ENCODE results near the gene CACNG4. TPM values are rescaled to one million over a fixed set of nuclear protein-coding genes. Genes with fewer than 3 reads are reported as not detected.

Gene CACNG4
- polyA plus RNA-seq, 1 donor: 5.1 TPM

DNA sequence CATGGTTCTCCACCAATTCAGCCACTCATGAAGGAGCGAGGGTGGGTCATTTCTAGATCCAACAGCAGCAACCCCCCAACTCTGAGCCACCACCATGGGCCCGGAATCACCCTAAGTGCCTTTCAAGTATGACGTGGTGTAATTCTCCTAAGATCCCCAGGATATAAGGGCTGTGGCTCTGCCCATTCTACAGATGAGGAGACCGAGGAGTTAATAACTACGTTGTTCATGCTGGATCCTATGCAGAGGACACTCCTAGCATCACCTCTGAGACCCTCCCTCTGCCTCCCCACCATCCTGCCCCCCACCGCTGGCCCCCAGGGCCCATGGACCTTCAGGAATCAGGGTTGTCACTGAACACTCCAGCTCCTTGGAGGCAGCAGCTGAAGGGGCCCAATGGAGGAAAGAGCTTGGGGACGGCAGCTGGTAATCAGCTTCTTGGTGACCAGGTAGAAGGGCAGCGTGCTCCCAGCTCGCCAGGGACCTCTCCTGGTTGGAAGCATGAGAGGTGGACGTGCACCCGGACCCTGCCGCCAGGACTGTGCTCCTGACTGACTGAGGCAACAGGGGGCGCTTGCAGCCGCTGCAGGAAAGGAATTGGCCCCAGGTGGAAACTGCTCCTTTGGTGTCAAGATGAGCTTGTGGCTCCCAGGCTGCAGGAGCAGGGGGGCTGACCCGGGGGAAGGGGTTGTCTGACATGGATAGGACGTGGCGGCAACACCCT lies 51.7 kb downstream of the CACNG4 start:
- H3K27ac ChIP-seq (ENCODE audit: low read length): no peak overlapping the region
- no peaks in the 10 kb centered on the region for H3K36me3 ChIP-seq (ENCODE audit: control insufficient read depth, insufficient read depth, low read length)
- no peak for DNase-seq
- H3K4me3 ChIP-seq (ENCODE audit: low read length): no peak overlapping the region
- no CpG with 5 or more reads among the region's 17 CpGs for WGBS (ENCODE audit: insufficient coverage, low lambda C conversion rate)
- no peaks in the 10 kb centered on the region for H3K27me3 ChIP-seq (ENCODE audit: control insufficient read depth, insufficient read depth, low read length)
- no peaks in the 10 kb centered on the region for H3K4me1 ChIP-seq (ENCODE audit: control insufficient read depth, insufficient read depth, low read length)
- no peaks in the 10 kb centered on the region for H3K9me3 ChIP-seq (ENCODE audit: control insufficient read depth, low read depth, low read length)

DNA sequence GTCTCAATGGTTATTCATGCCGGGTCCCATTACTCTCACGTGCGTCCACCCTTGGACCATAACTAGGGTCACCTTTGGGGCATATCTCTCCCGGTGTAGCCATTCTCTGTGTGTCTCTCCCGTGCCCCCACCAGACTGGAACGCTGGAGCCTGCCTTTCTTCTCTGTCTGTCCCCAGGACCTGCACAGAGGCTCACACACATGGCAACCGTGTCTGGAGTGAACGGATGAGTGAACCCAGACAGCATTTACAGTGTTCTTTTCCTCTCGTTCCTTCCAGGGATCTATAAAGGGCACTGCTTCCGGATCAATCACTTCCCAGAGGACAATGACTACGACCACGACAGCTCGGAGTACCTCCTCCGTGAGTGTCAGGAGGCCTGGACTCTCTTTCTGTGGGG lies 53.4 kb downstream of the CACNG4 start:
- no peaks in the 10 kb centered on the region for H3K36me3 ChIP-seq (ENCODE audit: control insufficient read depth, insufficient read depth, low read length)
- no peak overlapping the region for H3K4me3 ChIP-seq (ENCODE audit: low read length)
- no peaks in the 10 kb centered on the region for H3K27me3 ChIP-seq (ENCODE audit: control insufficient read depth, insufficient read depth, low read length)
- no peak for DNase-seq
- H3K4me1 ChIP-seq (ENCODE audit: control insufficient read depth, insufficient read depth, low read length): no peaks in the 10 kb centered on the region
- H3K9me3 ChIP-seq (ENCODE audit: control insufficient read depth, low read depth, low read length): no peaks in the 10 kb centered on the region
- no peak overlapping the region for H3K27ac ChIP-seq (ENCODE audit: low read length)
- 90% methylated on average over 2 of the region's 14 CpGs for WGBS (ENCODE audit: insufficient coverage, low lambda C conversion rate)

DNA sequence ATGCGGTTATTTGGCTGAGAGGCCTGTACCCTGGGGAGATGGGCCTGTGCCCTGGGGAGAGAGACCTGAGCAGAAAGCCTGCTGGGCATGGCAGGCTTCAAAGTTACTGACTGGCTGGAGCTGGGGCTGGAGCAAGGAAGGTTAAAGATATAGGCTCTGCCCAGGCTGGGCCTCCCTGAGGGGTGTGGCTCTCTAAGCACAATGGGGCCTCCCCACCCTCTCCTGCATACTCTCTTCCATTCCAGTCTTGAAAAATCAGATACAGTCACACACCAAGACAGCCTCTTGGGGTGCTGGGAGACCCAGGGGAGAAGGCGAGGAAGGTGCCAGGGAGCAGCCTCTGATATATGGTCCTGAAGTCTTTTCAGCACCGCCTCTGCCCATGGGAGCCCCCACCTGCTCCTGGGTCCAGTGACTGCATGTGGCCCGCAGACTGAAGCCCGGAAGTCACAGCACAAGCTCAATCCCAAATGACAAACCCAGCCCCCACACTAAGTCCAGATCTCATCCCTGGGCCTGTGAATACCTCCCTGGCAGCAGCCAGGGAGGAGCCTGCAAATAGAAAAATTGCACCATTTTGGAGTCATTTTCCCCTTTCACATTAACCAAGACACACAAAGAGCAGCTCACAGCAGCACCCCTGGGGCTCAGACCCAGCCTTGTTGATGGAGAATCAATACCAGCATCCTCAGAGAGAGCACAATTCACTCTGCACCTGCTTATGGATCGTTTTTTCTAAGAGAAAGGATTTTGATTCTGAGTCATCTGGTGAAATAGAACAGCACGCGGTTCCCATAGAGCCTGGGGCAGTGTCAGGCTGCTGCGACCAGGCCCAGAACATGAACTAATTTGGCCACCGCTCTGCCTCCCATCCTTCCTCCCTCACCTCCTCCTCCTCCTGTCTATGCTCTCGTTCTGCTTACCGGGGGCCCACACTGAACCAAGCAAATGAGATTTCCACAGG lies 54.2 kb downstream of the CACNG4 start:
- H3K4me3 ChIP-seq (ENCODE audit: low read length): no peak overlapping the region
- no peaks in the 10 kb centered on the region for H3K36me3 ChIP-seq (ENCODE audit: control insufficient read depth, insufficient read depth, low read length)
- peak in 1 of 2 donors; percentile 13 for DNase-seq
- H3K9me3 ChIP-seq (ENCODE audit: control insufficient read depth, low read depth, low read length): no peaks in the 10 kb centered on the region
- no peaks in the 10 kb centered on the region for H3K27me3 ChIP-seq (ENCODE audit: control insufficient read depth, insufficient read depth, low read length)
- no peak overlapping the region for H3K27ac ChIP-seq (ENCODE audit: low read length)
- H3K4me1 ChIP-seq (ENCODE audit: control insufficient read depth, insufficient read depth, low read length): no peaks in the 10 kb centered on the region
- no CpG with 5 or more reads among the region's 12 CpGs for WGBS (ENCODE audit: insufficient coverage, low lambda C conversion rate)

DNA sequence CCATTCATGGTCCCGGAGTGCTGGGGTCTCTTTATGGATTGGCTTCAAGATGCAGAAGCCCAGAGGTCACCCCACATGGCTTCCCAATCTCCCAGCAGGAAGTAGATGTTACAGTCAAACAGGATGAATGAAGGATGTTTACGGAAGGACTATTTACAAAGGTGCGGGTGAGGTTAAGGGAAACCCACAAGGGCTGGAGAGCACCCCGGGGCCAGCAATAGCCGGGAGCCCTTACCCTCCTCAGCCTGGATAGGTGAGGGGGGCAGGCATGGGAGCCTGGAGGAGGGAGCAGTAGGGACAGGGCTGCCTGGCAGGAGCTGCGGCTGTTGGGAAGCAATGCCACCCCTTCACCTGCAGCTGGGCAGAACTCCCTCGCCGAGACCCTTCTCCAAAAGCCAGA lies 55.3 kb downstream of the CACNG4 start:
- no peak for DNase-seq
- no peaks in the 10 kb centered on the region for H3K27me3 ChIP-seq (ENCODE audit: control insufficient read depth, insufficient read depth, low read length)
- H3K4me3 ChIP-seq (ENCODE audit: low read length): no peak overlapping the region
- H3K4me1 ChIP-seq (ENCODE audit: control insufficient read depth, insufficient read depth, low read length): no peaks in the 10 kb centered on the region
- H3K27ac ChIP-seq (ENCODE audit: low read length): no peak overlapping the region
- WGBS (ENCODE audit: insufficient coverage, low lambda C conversion rate): no CpG with 5 or more reads among the region's 8 CpGs
- H3K36me3 ChIP-seq (ENCODE audit: control insufficient read depth, insufficient read depth, low read length): no peaks in the 10 kb centered on the region
- H3K9me3 ChIP-seq (ENCODE audit: control insufficient read depth, low read depth, low read length): no peaks in the 10 kb centered on the region

DNA sequence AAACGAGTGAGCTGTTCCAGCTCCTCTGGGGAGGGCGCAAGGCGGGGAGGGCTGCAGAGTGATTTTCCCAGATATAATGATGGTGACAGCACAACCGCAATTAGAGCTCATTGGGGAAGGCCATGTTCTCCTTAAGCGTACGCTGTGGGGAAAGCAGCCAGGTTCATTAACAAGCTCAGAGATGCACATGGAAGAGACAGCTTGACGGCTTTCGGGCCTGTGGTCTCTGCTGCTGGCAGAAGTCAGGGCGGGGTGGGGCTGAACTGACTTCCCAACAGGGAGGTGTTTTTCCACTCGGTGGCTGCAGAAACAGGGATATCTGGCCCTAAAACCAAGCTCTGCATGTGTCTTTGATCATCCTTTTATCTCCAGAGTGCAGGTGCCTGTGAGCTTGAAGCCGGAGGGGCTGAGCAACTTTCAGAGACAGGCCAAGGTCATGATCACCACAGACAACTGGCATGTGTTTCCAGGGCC lies 55.8 kb downstream of the CACNG4 start:
- H3K4me3 ChIP-seq (ENCODE audit: low read length): no peak overlapping the region
- H3K27ac ChIP-seq (ENCODE audit: low read length): no peak overlapping the region
- no peak for DNase-seq
- H3K36me3 ChIP-seq (ENCODE audit: control insufficient read depth, insufficient read depth, low read length): no peaks in the 10 kb centered on the region
- no CpG with 5 or more reads among the region's 11 CpGs for WGBS (ENCODE audit: insufficient coverage, low lambda C conversion rate)
- H3K9me3 ChIP-seq (ENCODE audit: control insufficient read depth, low read depth, low read length): no peaks in the 10 kb centered on the region
- no peaks in the 10 kb centered on the region for H3K27me3 ChIP-seq (ENCODE audit: control insufficient read depth, insufficient read depth, low read length)
- H3K4me1 ChIP-seq (ENCODE audit: control insufficient read depth, insufficient read depth, low read length): no peaks in the 10 kb centered on the region

DNA sequence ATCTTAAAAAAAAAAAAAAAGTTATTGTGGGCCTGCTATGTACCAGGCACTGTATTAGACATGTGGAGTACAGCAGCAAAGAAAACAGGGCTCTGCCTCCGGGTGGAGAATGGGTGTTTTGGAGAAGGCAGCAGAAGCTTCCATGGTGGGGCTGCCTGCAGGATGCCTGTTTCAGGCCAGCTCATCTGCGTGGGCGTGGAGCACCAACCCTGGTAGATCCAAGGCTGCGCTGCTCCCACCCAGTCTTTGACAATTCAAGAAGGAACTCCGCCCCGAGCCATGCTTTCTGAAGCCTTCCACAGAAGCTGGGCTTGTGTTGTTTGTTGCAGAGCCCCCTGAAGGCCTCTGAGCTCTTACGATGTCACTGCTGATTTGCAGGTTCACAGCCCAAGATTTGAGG lies 56.7 kb downstream of the CACNG4 start:
- DNase-seq: no peak
- H3K27ac ChIP-seq (ENCODE audit: low read length): no peak overlapping the region
- H3K4me3 ChIP-seq (ENCODE audit: low read length): no peak overlapping the region
- no peaks in the 10 kb centered on the region for H3K27me3 ChIP-seq (ENCODE audit: control insufficient read depth, insufficient read depth, low read length)
- H3K9me3 ChIP-seq (ENCODE audit: control insufficient read depth, low read depth, low read length): no peaks in the 10 kb centered on the region
- no peaks in the 10 kb centered on the region for H3K4me1 ChIP-seq (ENCODE audit: control insufficient read depth, insufficient read depth, low read length)
- no CpG with 5 or more reads among the region's 7 CpGs for WGBS (ENCODE audit: insufficient coverage, low lambda C conversion rate)
- H3K36me3 ChIP-seq (ENCODE audit: control insufficient read depth, insufficient read depth, low read length): no peaks in the 10 kb centered on the region

DNA sequence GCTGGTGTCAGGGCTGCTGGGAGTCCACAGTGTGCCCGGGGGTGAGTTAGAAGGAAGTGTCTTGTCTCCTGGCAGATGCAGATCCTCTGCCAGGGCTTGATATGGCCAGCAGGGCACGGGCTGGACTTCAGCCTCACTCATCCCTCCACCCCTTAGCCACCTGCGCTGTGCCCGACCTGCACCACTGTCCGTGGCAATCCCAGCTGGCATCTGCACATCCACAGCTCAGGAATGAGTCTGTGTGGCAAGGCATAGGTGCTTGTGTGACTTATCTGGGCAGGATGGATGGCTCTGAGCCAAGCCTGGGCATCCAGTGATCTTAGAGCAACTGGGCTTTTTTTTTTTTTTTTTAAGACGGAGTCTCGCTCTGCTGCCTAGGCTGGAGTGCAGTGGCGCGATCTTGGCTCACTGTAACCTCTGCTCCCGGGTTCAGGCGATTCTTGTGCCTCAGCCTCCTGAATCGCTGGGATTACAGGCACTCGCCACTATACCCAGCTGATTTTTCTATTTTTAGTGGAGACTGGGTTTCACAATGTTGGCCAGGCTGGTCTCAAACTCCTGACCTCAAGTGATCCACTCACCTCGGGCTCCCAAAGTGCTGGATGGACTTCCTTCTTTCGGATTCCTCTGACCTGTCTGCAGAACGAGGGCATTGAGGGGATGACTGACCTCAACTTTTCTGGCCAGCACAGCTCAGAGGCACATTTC lies 57.4 kb downstream of the CACNG4 start:
- 100% methylated on average over 1 of the region's 16 CpGs for WGBS (ENCODE audit: insufficient coverage, low lambda C conversion rate)
- H3K36me3 ChIP-seq (ENCODE audit: control insufficient read depth, insufficient read depth, low read length): no peaks in the 10 kb centered on the region
- DNase-seq: no peak
- no peaks in the 10 kb centered on the region for H3K9me3 ChIP-seq (ENCODE audit: control insufficient read depth, low read depth, low read length)
- no peaks in the 10 kb centered on the region for H3K27me3 ChIP-seq (ENCODE audit: control insufficient read depth, insufficient read depth, low read length)
- H3K27ac ChIP-seq (ENCODE audit: low read length): no peak overlapping the region
- H3K4me3 ChIP-seq (ENCODE audit: low read length): no peak overlapping the region
- no peaks in the 10 kb centered on the region for H3K4me1 ChIP-seq (ENCODE audit: control insufficient read depth, insufficient read depth, low read length)

DNA sequence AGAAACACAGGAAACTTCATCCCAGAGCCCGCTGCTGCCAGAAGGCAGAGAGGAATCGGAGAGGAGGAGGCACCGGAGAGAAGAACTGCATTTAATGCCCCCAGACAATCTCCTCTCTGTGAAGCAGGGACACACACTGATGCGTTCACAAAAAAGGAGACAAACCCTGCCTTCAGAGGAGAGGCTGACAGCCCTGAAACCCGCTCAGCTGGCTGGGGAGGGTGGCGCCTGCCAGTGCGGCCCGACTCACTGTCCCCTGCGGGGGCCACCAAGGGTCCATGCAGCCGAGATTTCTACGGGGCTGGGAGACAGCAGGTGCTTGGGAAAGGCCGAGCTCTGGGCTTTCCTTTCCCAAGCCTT lies 57.9 kb downstream of the CACNG4 start:
- no peaks in the 10 kb centered on the region for H3K4me1 ChIP-seq (ENCODE audit: control insufficient read depth, insufficient read depth, low read length)
- H3K4me3 ChIP-seq (ENCODE audit: low read length): no peak overlapping the region
- DNase-seq: no peak
- H3K27ac ChIP-seq (ENCODE audit: low read length): no peak overlapping the region
- no peaks in the 10 kb centered on the region for H3K9me3 ChIP-seq (ENCODE audit: control insufficient read depth, low read depth, low read length)
- H3K36me3 ChIP-seq (ENCODE audit: control insufficient read depth, insufficient read depth, low read length): no peaks in the 10 kb centered on the region
- no CpG with 5 or more reads among the region's 12 CpGs for WGBS (ENCODE audit: insufficient coverage, low lambda C conversion rate)
- no peaks in the 10 kb centered on the region for H3K27me3 ChIP-seq (ENCODE audit: control insufficient read depth, insufficient read depth, low read length)

DNA sequence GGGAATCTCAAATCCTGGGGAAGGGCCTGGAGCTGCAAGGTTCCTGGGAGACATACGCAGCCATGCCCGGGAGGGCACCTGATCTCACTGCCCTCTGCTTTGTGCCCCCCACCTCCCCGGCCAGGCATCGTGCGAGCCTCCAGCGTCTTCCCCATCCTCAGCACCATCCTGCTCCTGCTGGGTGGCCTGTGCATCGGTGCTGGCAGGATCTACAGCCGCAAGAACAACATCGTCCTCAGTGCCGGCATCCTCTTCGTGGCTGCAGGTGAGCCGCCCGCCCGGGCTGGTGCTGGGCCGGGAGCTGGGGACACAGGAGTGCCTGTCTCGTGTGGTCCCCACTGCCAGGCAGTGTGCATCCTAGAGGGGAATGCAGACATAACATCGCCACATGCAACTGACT lies 60.2 kb downstream of the CACNG4 start:
- 90% methylated on average over 2 of the region's 17 CpGs for WGBS (ENCODE audit: insufficient coverage, low lambda C conversion rate)
- no peaks in the 10 kb centered on the region for H3K27me3 ChIP-seq (ENCODE audit: control insufficient read depth, insufficient read depth, low read length)

DNA sequence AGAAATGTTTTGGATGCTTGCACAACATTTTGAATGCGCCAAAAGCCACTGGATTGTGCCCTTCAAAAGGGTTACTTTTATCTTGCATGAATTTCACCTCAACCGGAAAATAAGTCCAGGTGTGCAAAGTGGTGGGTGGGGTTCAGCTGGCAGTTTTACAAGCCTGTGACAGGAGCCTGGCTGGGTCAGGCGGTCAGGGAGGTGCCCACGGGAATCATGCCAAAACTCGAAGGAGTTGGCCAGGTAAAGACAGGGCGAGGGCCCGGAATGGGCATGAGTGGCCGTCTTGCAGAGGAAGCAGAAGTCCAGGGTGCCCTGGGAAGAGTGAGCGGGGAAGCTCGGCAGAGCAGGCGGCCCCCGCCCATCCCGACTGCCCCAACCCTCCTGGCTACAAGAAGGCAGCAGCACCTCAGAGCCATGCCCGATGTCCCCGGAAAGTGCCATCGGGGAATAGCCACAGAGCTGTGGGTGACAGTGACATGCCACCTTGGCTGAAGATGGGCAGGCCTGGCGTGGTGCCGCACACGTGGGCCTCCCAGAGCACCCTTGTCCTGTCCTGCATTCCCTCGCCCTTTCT lies 60.8 kb downstream of the CACNG4 start:
- Histone ChIP-seq H3K4me3 (ENCODE audit: low read length) (no peak overlapping the region), H3K27ac (ENCODE audit: low read length) (no peak overlapping the region), H3K4me1 (ENCODE audit: control insufficient read depth, insufficient read depth, low read length) (no peaks in the 10 kb centered on the region), H3K27me3 (ENCODE audit: control insufficient read depth, insufficient read depth, low read length) (no peaks in the 10 kb centered on the region), H3K36me3 (ENCODE audit: control insufficient read depth, insufficient read depth, low read length) (no peaks in the 10 kb centered on the region), H3K9me3 (ENCODE audit: control insufficient read depth, low read depth, low read length) (no peaks in the 10 kb centered on the region)
- no CpG with 5 or more reads among the region's 20 CpGs for WGBS (ENCODE audit: insufficient coverage, low lambda C conversion rate)
- no peak for DNase-seq

More for the DNA sequence above, 60.2 kb downstream of the CACNG4 start:
- no peak overlapping the region for H3K4me3 ChIP-seq (ENCODE audit: low read length)
- no peak for DNase-seq
- H3K9me3 ChIP-seq (ENCODE audit: control insufficient read depth, low read depth, low read length): no peaks in the 10 kb centered on the region
- H3K36me3 ChIP-seq (ENCODE audit: control insufficient read depth, insufficient read depth, low read length): no peaks in the 10 kb centered on the region
- H3K27ac ChIP-seq (ENCODE audit: low read length): no peak overlapping the region
- no peaks in the 10 kb centered on the region for H3K4me1 ChIP-seq (ENCODE audit: control insufficient read depth, insufficient read depth, low read length)
